SK-N-SH treated with all-trans-retinoic acid at 6 μM for 48 hours (cell line): Measurements from ENCODE around the gene PARP8.

Experiments
- ATAC-seq: fragments of 200-7000 bp; cut with Tn5 transposase; 3 replicates; pipeline ENCODE4 v1.9.1; 2020; ENCODE audit warnings: mild to moderate bottlenecking, moderate library complexity
- ARNTL ChIP-seq: fragments of 450-650 bp; formaldehyde crosslinking; IDR thresholded peaks from 2 replicates; pipeline ENCODE4 v1.5.0; 2020; ENCODE audit warnings: low read depth, mild to moderate bottlenecking, moderate library complexity, borderline replicate concordance
- BACH2 ChIP-seq: fragments of 250-450 bp; sonication (Bioruptor Pico); IDR thresholded peaks from 2 replicates; pipeline ENCODE4 v1.9.0; 2021; ENCODE audit warnings: mild to moderate bottlenecking, borderline replicate concordance
- CSRNP3 ChIP-seq: fragments of 250-450 bp; sonication (Bioruptor Pico); IDR thresholded peaks from 2 replicates; pipeline ENCODE4 v1.5.1; 2021; ENCODE audit warnings: mild to moderate bottlenecking, moderate library complexity
- GLIS3 ChIP-seq: fragments of 250-450 bp; sonication (Bioruptor Pico); IDR thresholded peaks from 2 replicates; pipeline ENCODE4 v1.5.0; 2020; ENCODE audit warnings: mild to moderate bottlenecking, moderate library complexity
- ISL1 ChIP-seq: fragments of 250-450 bp; sonication (Bioruptor Pico); IDR thresholded peaks from 2 replicates; pipeline ENCODE4 v2.1.2; 2022; ENCODE audit warnings: mild to moderate bottlenecking, moderate library complexity
- OSR1 ChIP-seq: fragments of 250-450 bp; sonication (Bioruptor Pico); IDR thresholded peaks from 2 replicates; pipeline ENCODE4 v1.8.0; 2022; ENCODE audit warnings: moderate library complexity, mild to moderate bottlenecking, inconsistent platforms
- POU6F1 ChIP-seq: fragments of 250-450 bp; sonication (Bioruptor Pico); IDR thresholded peaks from 2 replicates; pipeline ENCODE4 v1.8.0; 2021; ENCODE audit warnings: low read depth, mild to moderate bottlenecking, moderate library complexity, borderline replicate concordance
- SNAI2 ChIP-seq: fragments of 250-450 bp; sonication (Bioruptor Pico); IDR thresholded peaks from 2 replicates; pipeline ENCODE4 v1.5.0; 2020; ENCODE audit warnings: mild to moderate bottlenecking, moderate library complexity
- TCF4 ChIP-seq: fragments of 250-450 bp; sonication (Bioruptor Pico); IDR thresholded peaks from 2 replicates; pipeline ENCODE4 v1.8.0; 2021; ENCODE audit warnings: mild to moderate bottlenecking, moderate library complexity, borderline replicate concordance
- TOX ChIP-seq: fragments of 250-450 bp; sonication (Bioruptor Pico); IDR thresholded peaks from 2 replicates; pipeline ENCODE4 v1.8.0; 2021; ENCODE audit warnings: mild to moderate bottlenecking, moderate library complexity, borderline replicate concordance
- TSHZ2 ChIP-seq: fragments of 250-450 bp; sonication (Bioruptor Pico); IDR thresholded peaks from 2 replicates; pipeline ENCODE4 v1.5.0; 2020; ENCODE audit warnings: mild to moderate bottlenecking, moderate library complexity
- ZC3H10 ChIP-seq: fragments of 250-450 bp; sonication (Bioruptor Pico); IDR thresholded peaks from 2 replicates; pipeline ENCODE4 v1.5.1; 2021; ENCODE audit warnings: mild to moderate bottlenecking, moderate library complexity
- ZFP3 ChIP-seq: fragments of 250-450 bp; sonication (Bioruptor Pico); IDR thresholded peaks from 2 replicates; pipeline ENCODE4 v1.5.0; 2020; ENCODE audit warnings: mild to moderate bottlenecking, moderate library complexity
- ZFP30 ChIP-seq: fragments of 450-650 bp; formaldehyde crosslinking; IDR thresholded peaks from 2 replicates; pipeline ENCODE4 v1.5.0; 2022; ENCODE audit warnings: mild to moderate bottlenecking, moderate library complexity
- ZNF565 ChIP-seq: fragments of 450-650 bp; formaldehyde crosslinking; conservative IDR thresholded peaks from 2 replicates; pipeline ENCODE4 v1.5.0; 2020; ENCODE audit warnings: low read depth, mild to moderate bottlenecking, moderate library complexity
- ZNF70 ChIP-seq: fragments of 450-650 bp; formaldehyde crosslinking; IDR thresholded peaks from 2 replicates; pipeline ENCODE4 v1.5.0; 2020; ENCODE audit warnings: mild to moderate bottlenecking, moderate library complexity
- ZNF8 ChIP-seq: fragments of 450-650 bp; formaldehyde crosslinking; IDR thresholded peaks from 2 replicates; pipeline ENCODE4 v1.5.0; 2020; ENCODE audit warnings: mild to moderate bottlenecking, moderate library complexity
- TF ChIP-seq, protein P1 (sequence below): fragments of 250-450 bp; sonication (Bioruptor Pico); IDR thresholded peaks from 2 replicates; pipeline ENCODE4 v1.8.0; 2020; ENCODE audit warnings: mild to moderate bottlenecking, moderate library complexity, borderline replicate concordance

PARP8 gene

DNA sequence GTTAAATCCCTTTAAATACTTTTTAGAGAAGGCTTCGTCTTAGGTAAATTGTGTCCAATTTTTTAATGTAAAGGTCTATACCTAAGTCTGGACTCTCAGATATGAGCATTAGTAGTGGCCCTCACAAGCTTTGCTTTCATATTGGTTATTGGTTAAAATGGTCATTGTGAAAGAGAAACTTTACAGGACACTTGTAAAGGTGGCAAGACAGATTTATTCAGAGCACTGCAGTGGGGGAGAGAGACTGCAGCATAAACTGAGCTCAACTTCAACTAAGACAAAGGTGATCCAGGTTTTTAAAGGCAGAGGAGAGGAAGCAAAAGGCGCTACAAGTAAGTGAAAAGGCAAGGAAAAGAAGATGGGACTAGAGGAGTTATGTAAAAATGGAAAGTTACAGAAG, 157.7 kb downstream of the PARP8 start:
- TF ChIP-seq OSR1 (no peak), ZNF70 (CRISPR knock-in tag) (no peak), ARNTL (no peak), ZFP30 (no peak), TCF4 (CRISPR knock-in tag) (no peak), TOX (no peak)
- TF ChIP-seq, protein P1, sequence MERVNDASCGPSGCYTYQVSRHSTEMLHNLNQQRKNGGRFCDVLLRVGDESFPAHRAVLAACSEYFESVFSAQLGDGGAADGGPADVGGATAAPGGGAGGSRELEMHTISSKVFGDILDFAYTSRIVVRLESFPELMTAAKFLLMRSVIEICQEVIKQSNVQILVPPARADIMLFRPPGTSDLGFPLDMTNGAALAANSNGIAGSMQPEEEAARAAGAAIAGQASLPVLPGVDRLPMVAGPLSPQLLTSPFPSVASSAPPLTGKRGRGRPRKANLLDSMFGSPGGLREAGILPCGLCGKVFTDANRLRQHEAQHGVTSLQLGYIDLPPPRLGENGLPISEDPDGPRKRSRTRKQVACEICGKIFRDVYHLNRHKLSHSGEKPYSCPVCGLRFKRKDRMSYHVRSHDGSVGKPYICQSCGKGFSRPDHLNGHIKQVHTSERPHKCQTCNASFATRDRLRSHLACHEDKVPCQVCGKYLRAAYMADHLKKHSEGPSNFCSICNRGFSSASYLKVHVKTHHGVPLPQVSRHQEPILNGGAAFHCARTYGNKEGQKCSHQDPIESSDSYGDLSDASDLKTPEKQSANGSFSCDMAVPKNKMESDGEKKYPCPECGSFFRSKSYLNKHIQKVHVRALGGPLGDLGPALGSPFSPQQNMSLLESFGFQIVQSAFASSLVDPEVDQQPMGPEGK (CRISPR knock-in tag), result no peak
- ATAC-seq, result no peak

GRCh38 chr5:50827516-50828247, 161.2 kb downstream of the PARP8 start:
- no peak for TF ChIP-seq BACH2 (CRISPR knock-in tag)
- TF ChIP-seq ARNTL, result no peak
- no peak for TF ChIP-seq TSHZ2 (CRISPR knock-in tag)
- no peak for ATAC-seq

DNA sequence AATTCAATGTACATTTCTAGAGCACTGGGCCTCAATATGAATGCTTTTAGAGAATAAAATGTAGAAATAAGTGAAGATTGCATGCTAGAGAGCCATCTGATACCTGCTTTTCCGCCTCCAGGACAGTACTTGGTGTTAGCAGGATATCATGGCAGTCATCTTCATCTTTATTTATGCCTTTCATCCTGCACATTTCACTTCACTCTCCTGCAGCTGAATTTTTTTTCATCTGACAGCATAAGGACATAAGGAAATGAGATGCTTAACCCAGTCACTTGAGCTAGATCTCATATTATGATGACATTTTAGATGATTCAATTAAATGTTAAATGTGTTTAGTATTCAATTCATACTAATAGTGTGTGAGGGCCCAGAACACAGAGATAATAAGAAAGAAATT, 162.6 kb downstream of the PARP8 start:
- TF ChIP-seq TCF4 (CRISPR knock-in tag), result no peak
- no peak for TF ChIP-seq ZFP3 (CRISPR knock-in tag)
- TF ChIP-seq, protein P1 (CRISPR knock-in tag), result no peak
- TF ChIP-seq POU6F1 (CRISPR knock-in tag), result no peak
- TF ChIP-seq ZNF70 (CRISPR knock-in tag), result no peak
- no peak for TF ChIP-seq TSHZ2 (CRISPR knock-in tag)
- no peak for TF ChIP-seq TOX
- TF ChIP-seq ZNF565 (CRISPR knock-in tag), result no peak
- TF ChIP-seq SNAI2, result no peak
- no peak for TF ChIP-seq ZC3H10 (CRISPR knock-in tag)
- TF ChIP-seq ISL1 (CRISPR knock-in tag), result no peak
- TF ChIP-seq BACH2 (CRISPR knock-in tag), result no peak
- no peak for TF ChIP-seq ZNF8 (CRISPR knock-in tag)
- TF ChIP-seq CSRNP3, result no peak
- TF ChIP-seq GLIS3, result no peak
- no peak for TF ChIP-seq ZFP30
- no peak for ATAC-seq
